Nephron (organoid): ENCODE results near the gene AKAP14.
A peak's percentile ranks its signal among the peaks of the same experiment; 100 is the strongest.

Experiments used
- H3K27ac Mint-ChIP-seq, 3 experiments: 2 replicates each; pipeline ENCODE4 v1.8.0; 2020; ENCODE audit warnings: mixed read lengths in 3 of 3, mild to moderate bottlenecking in 2 of 3, moderate library complexity in 1 of 3
- H3K27me3 Mint-ChIP-seq: 2 replicates; pipeline ENCODE4 v1.8.0; 2021; ENCODE audit warnings: low read depth, mild to moderate bottlenecking, moderate library complexity, mixed read lengths
- H3K36me3 Mint-ChIP-seq: 2 replicates; pipeline ENCODE4 v1.8.0; 2020; ENCODE audit warnings: low read depth, mixed read lengths
- H3K4me1 Mint-ChIP-seq: 2 replicates; pipeline ENCODE4 v1.8.0; 2020; ENCODE audit warnings: mixed read lengths
- H3K4me3 Mint-ChIP-seq, 3 experiments: 2 replicates each; pipeline ENCODE4 v1.8.0; 2020; ENCODE audit warnings: mild to moderate bottlenecking in 3 of 3, mixed read lengths in 3 of 3, moderate library complexity in 2 of 3
- H3K9me3 Mint-ChIP-seq: 2 replicates; pipeline ENCODE4 v1.8.0; 2020; ENCODE audit warnings: mixed read lengths
- TF ChIP-seq, protein P1 (sequence below), 3 experiments: fragments of 200-600 bp; sonication (generic); IDR thresholded peaks; one replicate each; pipeline ENCODE4 v1.5.0; 2021; ENCODE audit warnings: antibody characterized with exemption in 3 of 3; ENCODE audit not compliant: unreplicated experiment in 3 of 3

Gene AKAP14

DNA sequence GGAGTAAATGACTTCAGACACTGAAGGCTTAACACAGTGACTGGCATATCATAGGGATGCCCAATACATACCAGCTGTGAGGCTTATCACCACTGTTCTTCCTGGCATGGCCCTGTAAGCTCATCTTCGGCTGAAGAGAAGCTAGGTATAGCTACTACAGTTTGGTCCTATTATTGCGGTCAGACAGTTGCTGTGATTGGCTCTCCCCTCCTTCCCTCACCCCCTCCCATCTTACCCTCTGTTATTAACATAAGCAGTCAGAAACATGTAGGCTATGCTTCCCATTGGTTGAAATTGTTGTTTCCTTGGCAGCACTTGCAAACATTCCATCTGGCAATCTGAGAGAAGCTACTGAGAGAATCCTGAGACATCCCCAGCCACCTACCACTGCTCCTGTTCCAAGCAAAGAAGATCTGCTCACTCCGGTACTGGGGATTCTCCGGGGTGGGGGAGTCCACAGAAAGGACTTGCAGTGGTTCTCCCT, at the start of gene AKAP14:
Gene AKAP14 (plus strand): TSS at position 51 of the 484 bp plus-strand sequence. CDS start 7,331 bp downstream, outside the sequence.
- no peak within 1 kb of the TSS for H3K27ac Mint-ChIP-seq
- H3K9me3 Mint-ChIP-seq: peaks cover 9% of the 10 kb centered on the region
- no peaks in the 10 kb centered on the region for H3K36me3 Mint-ChIP-seq
- no peaks in the 10 kb centered on the region for H3K4me1 Mint-ChIP-seq
- no peaks in the 10 kb centered on the region for H3K27me3 Mint-ChIP-seq
- TF ChIP-seq, protein P1, sequence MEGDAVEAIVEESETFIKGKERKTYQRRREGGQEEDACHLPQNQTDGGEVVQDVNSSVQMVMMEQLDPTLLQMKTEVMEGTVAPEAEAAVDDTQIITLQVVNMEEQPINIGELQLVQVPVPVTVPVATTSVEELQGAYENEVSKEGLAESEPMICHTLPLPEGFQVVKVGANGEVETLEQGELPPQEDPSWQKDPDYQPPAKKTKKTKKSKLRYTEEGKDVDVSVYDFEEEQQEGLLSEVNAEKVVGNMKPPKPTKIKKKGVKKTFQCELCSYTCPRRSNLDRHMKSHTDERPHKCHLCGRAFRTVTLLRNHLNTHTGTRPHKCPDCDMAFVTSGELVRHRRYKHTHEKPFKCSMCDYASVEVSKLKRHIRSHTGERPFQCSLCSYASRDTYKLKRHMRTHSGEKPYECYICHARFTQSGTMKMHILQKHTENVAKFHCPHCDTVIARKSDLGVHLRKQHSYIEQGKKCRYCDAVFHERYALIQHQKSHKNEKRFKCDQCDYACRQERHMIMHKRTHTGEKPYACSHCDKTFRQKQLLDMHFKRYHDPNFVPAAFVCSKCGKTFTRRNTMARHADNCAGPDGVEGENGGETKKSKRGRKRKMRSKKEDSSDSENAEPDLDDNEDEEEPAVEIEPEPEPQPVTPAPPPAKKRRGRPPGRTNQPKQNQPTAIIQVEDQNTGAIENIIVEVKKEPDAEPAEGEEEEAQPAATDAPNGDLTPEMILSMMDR (IDR thresholded peaks at IDR 0.05; ENCODE audit: unreplicated experiment in 3 of 3): no peak
- no peak within 1 kb of the TSS for H3K4me3 Mint-ChIP-seq

DNA sequence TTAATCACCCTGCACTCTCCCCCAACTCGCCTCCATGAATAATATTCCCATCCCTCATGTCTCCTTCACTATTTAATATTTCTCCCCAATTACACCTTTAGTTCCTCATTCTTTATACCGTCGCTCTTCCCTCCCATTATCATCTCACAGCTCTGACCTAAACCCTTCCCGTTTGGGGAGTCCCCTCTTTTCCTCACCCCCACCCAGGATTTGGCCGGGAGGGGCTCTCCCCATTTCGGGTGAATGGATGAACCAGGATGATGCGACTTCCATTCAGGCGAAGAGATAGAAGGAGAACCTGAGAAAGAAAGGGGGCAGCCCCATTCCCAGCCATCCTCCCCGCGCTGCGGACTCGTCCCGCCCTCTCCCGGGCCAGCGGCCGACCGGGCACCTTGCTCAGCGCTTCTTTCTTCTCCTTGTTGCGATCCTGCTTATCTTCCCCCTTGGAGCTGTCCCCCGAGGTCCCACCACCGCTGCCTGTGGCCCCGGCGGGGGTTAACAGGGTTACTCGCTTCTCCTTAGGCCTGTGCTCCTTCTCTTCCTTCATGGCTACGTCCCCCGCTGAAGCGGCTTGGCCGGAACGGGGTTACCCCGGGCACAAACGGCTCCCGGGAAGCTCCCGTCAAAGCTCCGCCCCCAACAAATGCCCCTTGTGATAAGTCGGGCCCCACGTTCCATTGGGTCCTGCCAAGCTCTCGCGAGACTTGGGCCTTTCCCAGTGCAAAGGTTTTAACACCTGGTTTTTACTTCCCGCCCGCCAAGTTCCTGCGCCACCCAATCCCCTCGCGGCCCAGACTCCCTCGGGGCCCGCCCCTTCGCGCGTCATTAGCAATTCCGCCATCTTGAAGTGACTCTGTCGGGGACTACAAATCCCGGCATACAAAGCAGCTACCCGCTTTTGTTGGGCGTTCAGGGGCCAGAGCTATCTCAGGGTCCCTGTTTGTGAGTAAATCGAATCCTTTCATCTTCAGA, 43.0 kb upstream of the AKAP14 start, which contains the start of gene UPF3B:
Gene UPF3B (minus strand): TSS at position 582 of the 972 bp plus-strand sequence. CDS start 35 bp downstream, at position 547.
- H3K36me3 Mint-ChIP-seq: peaks cover 26% of the 10 kb centered on the region
- H3K9me3 Mint-ChIP-seq: peaks cover 11% of the 10 kb centered on the region
- peak within 1 kb of the TSS; percentile 81 to 98 (median 97) for H3K27ac Mint-ChIP-seq
- TF ChIP-seq, protein P1 (IDR thresholded peaks at IDR 0.05; ENCODE audit: unreplicated experiment in 3 of 3): no peak
- H3K4me1 Mint-ChIP-seq: peaks cover 19% of the 10 kb centered on the region
- peak within 1 kb of the TSS; percentile 98 to 99 (median 98) for H3K4me3 Mint-ChIP-seq
- peaks cover under 1% of the 10 kb centered on the region for H3K27me3 Mint-ChIP-seq

DNA sequence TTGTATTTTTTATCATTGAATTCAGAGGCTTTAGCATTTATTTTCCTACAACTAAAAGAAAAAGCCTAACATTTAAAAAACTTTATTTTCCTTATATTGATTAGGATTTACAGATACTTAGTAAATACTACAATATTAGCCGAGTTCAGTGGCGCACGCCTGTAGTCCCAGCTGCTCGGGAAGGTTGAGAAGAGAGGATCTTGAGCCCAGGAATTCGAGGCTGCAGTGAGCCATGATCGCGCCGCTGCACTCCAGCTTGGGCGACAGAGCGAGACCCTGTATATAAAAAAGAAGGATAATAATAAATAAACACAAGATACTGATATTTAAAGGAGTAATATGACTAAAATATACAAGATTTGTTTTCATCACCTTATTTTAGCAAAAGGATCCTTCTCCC, 42.2 kb upstream of the AKAP14 start:
- Mint-ChIP-seq H3K27me3 (peaks cover 4% of the 10 kb centered on the region), H3K4me3 (peak overlapping the region; percentile 98 to 99 (median 98)), H3K4me1 (peaks cover 19% of the 10 kb centered on the region), H3K27ac (peak overlapping the region; percentile 81 to 98 (median 97)), H3K9me3 (peaks cover 11% of the 10 kb centered on the region), H3K36me3 (peaks cover 23% of the 10 kb centered on the region)
- TF ChIP-seq, protein P1 (IDR thresholded peaks at IDR 0.05; ENCODE audit: unreplicated experiment in 3 of 3): no peak

DNA sequence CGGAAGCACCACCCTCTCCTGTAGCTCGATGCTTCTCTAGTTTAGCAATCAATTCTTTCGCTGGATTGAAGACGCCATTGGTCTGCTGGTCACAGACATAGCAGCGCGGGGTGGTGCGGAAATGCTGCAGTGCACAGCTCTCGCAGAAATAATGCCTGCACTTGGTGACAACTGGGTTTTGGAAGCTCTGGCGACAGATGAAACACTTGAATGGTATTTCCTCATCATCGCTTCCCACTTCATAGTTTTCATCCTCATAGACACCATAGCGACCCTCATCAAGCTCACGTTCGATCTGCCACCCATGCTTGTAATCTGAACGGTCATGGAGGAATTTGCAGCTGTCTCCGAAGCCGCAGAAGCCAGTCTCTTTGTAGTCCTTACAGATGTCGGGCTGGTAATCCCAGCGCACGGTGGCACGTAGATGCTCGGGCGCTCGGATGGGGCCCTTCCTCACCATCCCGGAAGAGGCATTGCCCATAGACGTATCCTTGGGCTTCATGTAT, 25.0 kb upstream of the AKAP14 start:
- Mint-ChIP-seq H3K9me3 (no peaks in the 10 kb centered on the region), H3K36me3 (no peaks in the 10 kb centered on the region)

DNA sequence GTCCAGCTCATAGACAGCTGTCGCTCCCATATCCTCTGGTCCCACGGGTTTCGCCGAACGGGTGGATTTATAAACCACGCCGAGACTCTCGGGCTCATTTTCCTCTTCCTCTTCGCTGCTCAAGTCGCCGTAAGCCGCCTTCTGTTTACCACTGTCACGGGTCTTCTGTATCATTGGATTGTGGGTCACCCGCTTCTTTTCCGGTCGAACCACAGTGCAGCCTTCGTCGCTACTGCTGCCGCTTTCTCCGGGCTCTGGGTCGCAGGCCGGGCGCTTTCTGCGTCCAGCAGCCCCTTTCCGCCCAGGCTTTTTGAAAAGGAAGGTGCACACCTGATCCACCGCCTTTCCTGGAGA, 24.5 kb upstream of the AKAP14 start:
- no peaks in the 10 kb centered on the region for H3K27me3 Mint-ChIP-seq
- peaks cover 4% of the 10 kb centered on the region for H3K36me3 Mint-ChIP-seq
- peaks cover 14% of the 10 kb centered on the region for H3K4me1 Mint-ChIP-seq
- TF ChIP-seq, protein P1 (IDR thresholded peaks at IDR 0.05; ENCODE audit: unreplicated experiment in 3 of 3): no peak
- H3K4me3 Mint-ChIP-seq: peak overlapping the region; percentile 92 to 95 (median 94)
- H3K9me3 Mint-ChIP-seq: no peaks in the 10 kb centered on the region
- H3K27ac Mint-ChIP-seq: peak overlapping the region; percentile 68 to 96 (median 75)

More for the DNA sequence above, 25.0 kb upstream of the AKAP14 start:
- peak overlapping the region; percentile 92 to 95 (median 94) for H3K4me3 Mint-ChIP-seq
- H3K27me3 Mint-ChIP-seq: no peaks in the 10 kb centered on the region
- peak overlapping the region; percentile 68 to 96 (median 75) for H3K27ac Mint-ChIP-seq
- TF ChIP-seq, protein P1 (IDR thresholded peaks at IDR 0.05; ENCODE audit: unreplicated experiment in 3 of 3): no peak
- peaks cover 14% of the 10 kb centered on the region for H3K4me1 Mint-ChIP-seq
